Right lobe of liver (tissue), 4 donors: Measurements from ENCODE around the gene UBE2QL1.

Experiments used
- POLR2A ChIP-seq: fragments of 450-650 bp; IDR thresholded peaks from one replicate; pipeline ENCODE4 v1.6.1; 2017; ENCODE audit warnings: antibody characterized with exemption, mild to moderate bottlenecking
- TF ChIP-seq, protein P1 (sequence below), 4 donors: fragments of 200-600 bp in 3 of 4; fragments of 450-650 bp in 1 of 4; IDR thresholded peaks; one replicate each; pipeline versions ENCODE4 v1.5.1 to v1.8.0; 2016 to 2022; ENCODE audit warnings: antibody characterized with exemption in 4 of 4, mild to moderate bottlenecking in 2 of 4
- donor health status: DM: no; HTN: no; CAD: no.
- donor health status: DM: no; HTN: no; CAD: no.
- donor health status: DM: no; HTN: yes; CAD: no.

DNA sequence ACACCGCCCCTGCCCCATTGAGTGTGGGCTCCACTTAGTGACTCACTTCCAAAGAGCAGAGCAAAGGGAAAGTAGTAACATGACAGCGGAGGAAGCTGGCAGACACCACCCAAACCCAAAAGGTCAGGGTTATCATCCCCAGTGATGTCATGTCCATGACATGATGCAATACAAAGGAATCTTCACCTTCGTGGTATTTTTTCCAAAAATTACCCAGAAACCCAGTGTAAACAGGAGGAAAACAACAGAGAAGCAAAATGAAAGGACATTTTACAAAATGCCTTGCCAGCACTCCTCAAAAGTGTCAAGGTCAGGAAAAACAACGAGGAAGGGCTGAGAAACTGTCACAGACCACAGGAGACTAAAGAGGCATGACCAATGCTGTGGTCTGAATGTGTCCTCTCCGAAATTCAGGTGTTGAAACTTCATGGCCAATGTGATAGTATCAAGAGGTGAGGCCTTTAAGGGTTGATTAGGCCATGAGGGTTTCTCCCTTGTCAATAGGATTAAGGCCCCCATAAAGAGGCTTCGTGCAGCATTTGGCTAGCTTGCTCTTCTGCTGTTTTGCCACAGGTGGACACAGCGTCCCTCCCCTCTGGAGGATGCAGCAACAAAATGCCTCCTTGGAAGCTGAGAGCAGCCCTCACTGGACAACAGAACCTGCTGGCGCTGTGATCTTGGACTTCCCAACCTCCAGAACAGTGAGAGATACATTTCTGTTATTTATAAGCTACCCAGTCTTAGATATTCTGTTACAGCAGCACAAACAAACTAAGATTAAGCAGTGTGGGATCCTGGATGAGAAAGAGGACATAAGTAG is 39.8 kb upstream of the UBE2QL1 start:
- TF ChIP-seq, protein P1, sequence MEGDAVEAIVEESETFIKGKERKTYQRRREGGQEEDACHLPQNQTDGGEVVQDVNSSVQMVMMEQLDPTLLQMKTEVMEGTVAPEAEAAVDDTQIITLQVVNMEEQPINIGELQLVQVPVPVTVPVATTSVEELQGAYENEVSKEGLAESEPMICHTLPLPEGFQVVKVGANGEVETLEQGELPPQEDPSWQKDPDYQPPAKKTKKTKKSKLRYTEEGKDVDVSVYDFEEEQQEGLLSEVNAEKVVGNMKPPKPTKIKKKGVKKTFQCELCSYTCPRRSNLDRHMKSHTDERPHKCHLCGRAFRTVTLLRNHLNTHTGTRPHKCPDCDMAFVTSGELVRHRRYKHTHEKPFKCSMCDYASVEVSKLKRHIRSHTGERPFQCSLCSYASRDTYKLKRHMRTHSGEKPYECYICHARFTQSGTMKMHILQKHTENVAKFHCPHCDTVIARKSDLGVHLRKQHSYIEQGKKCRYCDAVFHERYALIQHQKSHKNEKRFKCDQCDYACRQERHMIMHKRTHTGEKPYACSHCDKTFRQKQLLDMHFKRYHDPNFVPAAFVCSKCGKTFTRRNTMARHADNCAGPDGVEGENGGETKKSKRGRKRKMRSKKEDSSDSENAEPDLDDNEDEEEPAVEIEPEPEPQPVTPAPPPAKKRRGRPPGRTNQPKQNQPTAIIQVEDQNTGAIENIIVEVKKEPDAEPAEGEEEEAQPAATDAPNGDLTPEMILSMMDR (IDR thresholded peaks at IDR 0.05) = no peak
- no peak for TF ChIP-seq POLR2A
